VCaP (cell line): ENCODE data around the gene SMARCA2.

Experiments
- H3K27ac ChIP-seq: fragments of 450-650 bp; 2 replicates; pipeline ENCODE4 v1.5.1; 2017
- CTCF ChIP-seq: fragments of 450-650 bp; conservative IDR thresholded peaks from 2 replicates; pipeline ENCODE4 v1.5.1; 2017; ENCODE audit warnings: mild to moderate bottlenecking, moderate library complexity

Gene SMARCA2

DNA sequence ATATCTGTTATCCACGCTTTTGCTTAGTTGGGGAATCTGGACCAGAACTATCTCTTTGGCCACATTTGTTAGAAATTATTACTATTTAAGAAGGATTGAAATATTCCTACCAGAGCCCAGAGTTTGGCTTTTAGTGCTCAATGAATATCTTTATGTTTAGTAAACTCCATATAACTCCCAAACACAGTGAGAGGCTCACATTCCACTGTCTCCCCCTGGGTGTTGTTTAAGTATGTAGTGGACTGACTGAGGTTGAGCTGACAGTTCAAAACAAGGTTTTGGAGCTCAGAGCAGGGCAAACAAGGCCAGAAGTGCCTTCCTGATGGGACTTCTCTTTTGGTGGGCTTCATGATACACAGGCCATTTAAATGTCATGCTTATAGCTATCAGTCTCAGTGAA lies 216.0 kb downstream of the SMARCA2 start:
- no peak for TF ChIP-seq CTCF
- no peak overlapping the region for H3K27ac ChIP-seq

DNA sequence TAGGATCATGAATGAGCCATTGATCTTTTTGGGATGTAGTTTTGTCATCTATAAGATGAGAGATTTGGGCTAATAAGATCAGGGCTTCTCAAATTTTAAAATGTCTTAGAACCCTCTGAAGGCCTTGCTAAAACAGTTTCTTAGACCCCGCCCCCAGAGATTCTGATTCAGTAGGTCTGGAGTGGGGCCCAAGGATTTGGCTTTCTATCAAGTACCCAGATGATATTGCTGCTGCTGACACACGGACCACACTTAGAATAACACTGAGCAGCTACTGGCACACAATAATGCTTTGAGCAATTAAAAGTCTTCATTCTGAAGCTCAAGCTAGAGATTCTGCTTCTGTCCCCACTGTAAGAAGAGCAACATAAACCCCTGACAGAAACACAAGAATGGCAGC lies 216.7 kb downstream of the SMARCA2 start:
- TF ChIP-seq CTCF, result no peak
- H3K27ac ChIP-seq, result no peak overlapping the region

- no peak overlapping the region for H3K27ac ChIP-seq
- TF ChIP-seq CTCF, result no peak
Measured at GRCh38 chr9:2233274-2233673, 218.1 kb downstream of the SMARCA2 start.

GRCh38 chr9:2234371-2234893 lies 219.3 kb downstream of the SMARCA2 start:
- TF ChIP-seq CTCF, result no peak
- no peak overlapping the region for H3K27ac ChIP-seq

- TF ChIP-seq CTCF, result no peak
- no peak overlapping the region for H3K27ac ChIP-seq
Measured at GRCh38 chr9:2235623-2236022, 220.5 kb downstream of the SMARCA2 start.

DNA sequence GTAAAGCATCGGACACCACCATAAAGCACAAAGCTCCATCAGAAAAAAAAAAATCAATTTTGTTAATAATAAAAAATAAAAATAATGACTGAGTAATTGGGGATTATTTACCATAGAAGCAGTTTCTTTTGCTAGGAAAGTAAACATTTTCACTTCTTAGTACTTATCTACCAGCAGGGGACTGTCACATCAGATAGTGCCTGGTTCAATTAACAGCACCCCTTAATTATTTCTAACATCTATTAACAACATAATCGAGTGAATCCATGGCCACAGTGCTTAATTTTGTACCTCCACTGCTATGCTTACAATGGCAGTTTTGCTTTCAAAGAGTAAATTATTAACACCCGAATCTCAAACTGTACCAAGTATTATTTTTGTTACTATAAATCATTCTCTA lies 221.7 kb downstream of the SMARCA2 start:
- TF ChIP-seq CTCF, result no peak
- no peak overlapping the region for H3K27ac ChIP-seq

GRCh38 chr9:2241461-2241835 lies 226.3 kb downstream of the SMARCA2 start:
- TF ChIP-seq CTCF, result no peak
- H3K27ac ChIP-seq, result peak overlapping the region; percentile 60; the same call in 1 of the 2 replicates
